NCI-H2227 (cell line): ENCODE measurements around the gene TUFT1.
"Not testable (repeated sequence)": the region's sequence is repeated elsewhere in the genome, so short reads cannot be mapped to it uniquely, and the experiment has no call there.

Source experiments
- DNase-seq: peaks from one replicate; lab custom pipeline; 2025; ENCODE audit not compliant: unreplicated experiment; lab: John Stamatoyannopoulos, UW

Gene TUFT1

DNA sequence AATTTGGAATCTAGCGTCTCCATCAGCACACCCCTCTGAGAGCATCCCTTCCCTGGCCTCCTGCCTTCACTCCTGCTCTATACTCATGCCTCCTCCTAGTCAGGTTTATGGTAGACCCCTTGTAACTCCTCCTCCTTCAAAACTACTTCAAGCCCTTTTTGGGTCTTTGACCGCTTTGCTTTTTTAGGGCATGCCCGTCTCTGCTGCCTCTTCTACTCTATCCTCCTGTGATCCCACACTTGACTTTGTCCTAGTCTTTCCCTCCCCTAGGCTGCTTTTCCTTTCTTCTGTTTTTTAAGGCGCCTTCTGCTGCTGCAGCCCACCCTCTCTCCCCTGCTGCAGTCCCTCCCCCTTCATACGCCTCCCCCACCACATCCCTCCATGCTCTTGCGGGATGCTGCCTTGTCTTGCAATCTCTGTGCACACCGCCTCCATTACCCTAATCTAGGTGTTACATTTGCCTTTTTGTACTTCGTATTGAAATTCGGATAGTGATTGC, 73.2 kb downstream of the TUFT1 start:
- peak; percentile 34 for DNase-seq

DNA sequence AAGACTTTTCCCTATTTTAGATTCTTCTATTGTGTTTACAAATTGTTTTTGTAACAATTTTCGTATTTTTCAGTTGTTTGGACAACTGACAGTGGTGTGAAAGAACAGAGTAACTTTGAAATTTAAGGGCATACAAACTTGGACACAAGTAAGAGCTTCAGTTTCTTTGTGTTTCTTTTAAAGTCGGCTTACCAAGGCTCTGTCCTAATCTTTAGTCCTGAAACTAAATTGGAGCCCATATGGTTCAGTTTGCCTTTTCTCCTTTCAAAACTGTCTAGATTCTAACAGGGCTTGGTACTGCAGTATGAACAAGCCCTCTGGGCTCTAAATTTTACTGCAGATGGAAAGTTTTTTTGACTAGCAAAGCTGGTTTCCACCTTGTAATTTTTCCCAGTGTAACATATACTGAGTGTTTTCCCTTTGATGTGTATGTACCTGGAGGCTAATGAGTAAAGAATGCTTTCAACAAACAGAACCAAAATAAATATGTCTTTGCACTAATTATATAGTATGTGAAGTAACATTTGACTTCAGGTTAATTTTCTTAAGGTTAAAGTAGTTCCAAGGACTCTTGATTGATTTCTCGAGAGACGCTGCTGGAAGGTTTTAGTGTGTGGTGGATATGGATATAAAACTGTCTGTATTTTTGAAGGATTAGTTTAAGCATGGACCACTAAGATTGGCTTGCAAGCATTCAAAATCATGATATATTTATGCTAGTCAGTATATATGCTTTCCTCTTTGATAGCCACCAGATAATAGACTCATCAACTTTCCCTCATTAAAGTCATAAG, 75.8 kb downstream of the TUFT1 start:
- no peak for DNase-seq

DNA sequence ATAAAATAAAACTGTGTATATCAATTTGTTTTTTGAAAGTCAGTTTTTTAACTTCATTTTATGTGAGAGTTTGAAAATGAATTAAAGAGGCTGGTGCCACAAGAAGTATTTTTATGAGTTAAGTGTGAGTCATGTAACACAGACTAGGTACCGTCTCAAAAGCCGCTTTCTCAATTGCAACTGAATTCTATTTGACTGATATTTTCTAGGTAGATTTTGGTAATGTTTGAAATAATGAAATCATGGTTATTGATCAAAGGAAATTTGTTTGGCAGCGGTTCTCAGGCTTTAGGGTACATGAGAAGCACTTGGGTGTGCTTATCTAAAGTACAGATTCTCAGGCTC, 76.4 kb downstream of the TUFT1 start:
- no peak for DNase-seq

DNA sequence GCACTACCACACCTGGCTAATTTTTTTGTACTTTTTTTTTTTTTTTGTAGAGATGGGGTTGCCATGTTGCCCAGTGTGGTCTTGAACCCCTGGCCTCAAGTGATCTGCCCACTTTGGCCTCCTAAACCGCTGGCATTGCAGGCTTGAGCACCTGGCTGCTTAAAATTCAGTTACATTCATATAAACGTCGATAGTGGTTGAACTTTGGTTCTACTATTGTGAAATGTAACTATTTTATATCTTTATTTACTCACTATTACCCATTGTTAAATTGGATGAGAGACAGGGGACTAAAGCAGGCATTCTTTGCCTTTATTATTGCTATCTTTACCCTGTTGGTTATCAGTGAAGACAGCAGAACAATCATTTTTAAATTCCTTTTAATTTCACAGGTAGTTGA, 77.9 kb downstream of the TUFT1 start:
- no peak for DNase-seq

DNA sequence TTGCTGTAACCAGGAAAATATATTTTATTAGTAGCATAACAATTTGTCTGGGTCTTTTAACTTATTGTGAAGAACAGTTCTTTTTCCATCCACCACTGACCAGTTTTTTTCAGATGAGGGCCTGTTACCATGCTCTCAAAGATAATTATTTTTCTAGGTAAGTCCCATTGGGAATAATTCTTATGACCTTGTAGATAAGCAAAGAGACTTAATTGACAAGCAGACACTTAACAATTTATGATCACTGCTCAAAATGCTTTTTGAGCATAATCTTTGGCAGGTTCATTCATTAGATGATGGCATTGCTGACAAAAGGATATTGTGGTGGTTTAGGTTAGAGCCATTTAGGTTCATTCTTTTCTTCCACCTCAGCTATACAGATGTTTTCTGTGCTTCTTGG, 78.4 kb downstream of the TUFT1 start:
- no peak for DNase-seq

DNA sequence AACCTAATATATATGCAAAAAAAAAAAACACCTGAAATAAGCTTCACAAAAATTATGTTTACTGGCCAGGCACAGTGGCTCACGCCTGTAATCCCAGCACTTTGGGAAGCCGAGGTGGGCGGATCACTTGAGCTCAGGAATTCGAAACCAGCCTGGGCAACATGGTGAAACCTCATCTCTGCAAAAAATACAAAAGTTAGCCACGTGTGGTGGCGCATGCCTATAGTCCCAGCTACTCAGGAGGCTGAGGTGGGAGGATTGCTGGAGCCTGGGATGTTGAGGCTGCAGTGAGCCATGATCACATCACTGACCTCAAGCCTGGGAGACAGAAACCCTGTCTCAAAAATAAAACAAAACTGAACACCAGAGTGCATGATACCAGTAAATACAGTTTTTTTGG, 78.9 kb downstream of the TUFT1 start:
- DNase-seq, result not testable (repeated sequence)

DNA sequence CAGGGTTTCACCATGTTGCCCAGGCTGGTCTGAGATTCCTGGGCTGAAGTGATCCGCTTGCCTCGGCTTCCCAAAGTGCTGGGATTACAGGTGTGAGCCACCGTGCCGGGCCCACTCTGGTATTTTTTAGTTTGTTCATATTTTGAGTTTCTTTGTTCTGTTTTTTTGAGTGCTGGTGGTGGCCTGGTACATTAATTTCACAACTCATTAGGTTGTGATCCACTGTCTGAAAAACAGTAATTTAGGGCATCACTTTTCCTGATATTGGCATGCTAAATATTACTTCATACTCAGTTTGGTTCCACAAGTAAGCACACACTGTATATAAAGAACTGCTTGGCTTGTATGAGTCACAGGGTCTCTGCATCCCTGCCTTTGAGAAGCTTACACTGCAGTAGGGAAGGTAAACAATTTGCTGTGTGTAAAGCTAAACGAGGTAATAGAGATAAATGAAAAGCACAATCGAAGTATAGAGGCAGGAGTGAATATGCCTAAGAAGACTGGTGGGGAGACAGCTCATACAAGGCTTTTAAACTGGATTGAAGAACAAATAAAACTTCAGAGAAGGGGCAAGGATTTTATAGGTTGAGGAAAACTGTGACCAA, 79.5 kb downstream of the TUFT1 start:
- no peak for DNase-seq

DNA sequence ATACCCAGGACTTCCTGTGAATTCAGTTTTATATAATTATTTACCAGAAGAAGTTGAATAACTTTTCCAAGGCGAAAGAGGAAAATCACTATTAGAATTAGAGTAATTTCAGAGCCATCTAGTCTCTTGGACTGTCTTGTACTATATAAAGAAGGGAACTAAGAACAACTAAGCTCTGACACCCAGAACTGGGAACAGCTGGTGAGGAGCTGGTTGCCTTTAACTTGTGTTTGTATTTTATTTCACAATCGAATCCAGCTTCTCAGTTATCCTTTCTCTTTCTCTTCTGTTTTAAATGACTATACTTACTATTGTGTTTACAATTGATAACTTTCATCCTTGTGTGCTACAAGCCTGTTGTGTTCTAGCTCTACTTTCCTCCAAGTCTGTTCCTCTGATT, 80.2 kb downstream of the TUFT1 start:
- DNase-seq, result no peak

DNA sequence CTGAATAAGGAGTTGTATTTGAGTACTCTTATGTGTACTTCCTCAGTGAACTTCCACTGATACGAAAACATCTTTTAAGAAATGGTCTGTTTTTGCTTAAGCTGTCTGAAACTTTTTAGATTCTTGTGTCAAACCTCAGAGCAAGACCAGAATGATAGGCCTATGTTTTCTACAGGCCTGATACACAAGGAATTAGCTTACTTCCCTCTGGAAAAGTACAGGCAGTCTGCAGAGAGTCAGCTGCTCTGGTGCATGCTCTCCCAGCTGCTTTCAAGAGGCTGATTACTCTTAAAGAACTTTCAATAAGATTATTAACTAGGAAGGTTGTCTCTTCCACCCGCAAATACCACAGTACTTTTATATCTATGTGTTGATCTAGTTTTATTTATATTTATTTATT, 81.2 kb downstream of the TUFT1 start:
- DNase-seq, result no peak

DNA sequence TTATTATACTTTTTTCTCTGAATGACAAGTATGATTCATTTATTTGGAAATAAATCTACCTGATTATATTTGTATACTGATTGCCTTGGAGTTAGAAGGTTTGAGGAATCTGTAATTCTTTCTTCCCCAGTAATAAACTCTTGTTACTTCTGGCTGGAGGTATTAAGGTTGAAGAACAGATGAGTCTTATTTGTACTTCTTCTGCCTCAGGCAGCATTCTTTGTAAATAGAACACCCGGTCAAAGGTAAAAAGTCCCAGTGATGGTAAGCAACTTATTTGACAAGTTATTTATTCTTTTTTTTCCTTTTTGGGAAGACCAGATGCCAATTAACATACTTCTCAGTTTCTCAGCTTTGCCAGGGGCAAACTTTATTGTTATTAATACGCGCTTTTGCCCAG, 84.7 kb downstream of the TUFT1 start:
- DNase-seq, result no peak

DNA sequence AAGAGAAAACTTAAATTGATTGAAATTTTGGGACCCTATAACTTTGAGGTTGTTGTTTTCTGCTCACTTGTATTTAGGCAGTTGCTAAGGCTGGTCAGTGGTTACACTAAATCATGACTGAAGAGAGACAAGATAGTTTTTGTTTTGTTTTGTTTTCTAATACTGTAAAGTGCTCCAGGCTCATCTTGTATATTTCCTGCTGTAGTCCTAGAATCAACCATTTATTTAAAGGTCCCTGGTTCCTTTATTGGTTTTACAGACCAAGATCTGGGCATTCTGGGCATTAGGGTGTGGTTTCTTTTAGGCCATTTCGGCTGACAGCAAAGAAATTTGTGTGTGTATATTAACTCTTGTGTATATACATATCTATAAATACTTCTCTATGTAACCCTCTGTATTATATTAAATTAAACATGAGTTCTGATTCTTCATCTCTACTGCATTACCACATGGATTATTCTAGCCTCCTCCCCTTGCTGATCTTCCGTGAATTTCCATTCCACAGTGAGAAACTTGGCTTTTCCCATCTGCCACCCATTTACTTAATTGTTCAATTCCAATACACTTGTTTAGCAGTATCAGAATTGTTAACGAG, 86.7 kb downstream of the TUFT1 start:
- no peak for DNase-seq

DNA sequence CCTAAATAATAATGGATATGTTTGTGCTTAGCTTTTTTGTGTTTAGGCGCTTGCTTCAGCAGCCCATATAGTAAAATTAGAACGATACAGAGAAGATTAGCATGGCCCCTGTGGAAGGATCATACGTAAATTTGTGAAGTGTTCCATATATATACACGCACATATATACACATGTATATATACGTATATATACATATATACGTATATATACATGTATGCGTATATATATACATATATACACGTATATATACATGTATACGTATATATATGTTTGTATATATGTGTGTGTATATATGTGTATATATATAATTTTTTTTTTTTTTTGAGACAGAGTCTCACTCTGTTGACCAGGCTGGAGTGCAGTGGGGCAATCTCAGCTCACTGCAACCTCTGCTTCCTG, 89.2 kb downstream of the TUFT1 start:
- no peak for DNase-seq
